ENCODE results near the gene XPR1. TPM values are rescaled to one million over a fixed set of nuclear protein-coding genes. Genes with fewer than 3 reads are reported as not detected.

The XPR1 gene
- total RNA-seq, 4 donors from 2014 or later = 13.4 to 22.1 (median 14.9) TPM

DNA sequence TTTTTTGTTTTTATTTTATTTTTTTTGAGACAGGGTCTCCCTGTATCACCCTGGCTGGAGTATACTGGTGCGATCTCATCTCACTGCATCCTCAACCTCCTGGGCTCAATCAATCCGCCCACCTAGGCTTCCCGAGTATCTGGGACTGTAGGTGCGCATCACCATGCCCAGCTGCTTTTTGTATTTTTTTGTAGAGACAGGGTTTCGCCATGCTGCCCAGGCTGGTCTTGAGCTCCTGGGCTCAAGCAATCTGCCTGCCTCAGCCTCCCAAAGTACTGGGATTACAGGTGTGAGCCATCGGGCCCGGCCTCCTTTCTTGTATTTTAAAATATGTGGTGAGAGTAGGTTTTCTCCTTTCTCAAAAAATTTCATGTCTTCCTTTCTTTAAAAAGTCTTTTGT lies 122.6 kb downstream of the XPR1 start:
- no peaks in the 10 kb centered on the region for H3K9me3 ChIP-seq
- no peaks in the 10 kb centered on the region for H3K4me1 ChIP-seq
- no peak overlapping the region for H3K4me3 ChIP-seq
- H3K36me3 ChIP-seq = no peaks in the 10 kb centered on the region
- WGBS = 99% methylated on average over 7 of the region's 7 CpGs
- TF ChIP-seq EP300 (IDR thresholded peaks at IDR 0.05) = no peak
- TF ChIP-seq, protein P1, sequence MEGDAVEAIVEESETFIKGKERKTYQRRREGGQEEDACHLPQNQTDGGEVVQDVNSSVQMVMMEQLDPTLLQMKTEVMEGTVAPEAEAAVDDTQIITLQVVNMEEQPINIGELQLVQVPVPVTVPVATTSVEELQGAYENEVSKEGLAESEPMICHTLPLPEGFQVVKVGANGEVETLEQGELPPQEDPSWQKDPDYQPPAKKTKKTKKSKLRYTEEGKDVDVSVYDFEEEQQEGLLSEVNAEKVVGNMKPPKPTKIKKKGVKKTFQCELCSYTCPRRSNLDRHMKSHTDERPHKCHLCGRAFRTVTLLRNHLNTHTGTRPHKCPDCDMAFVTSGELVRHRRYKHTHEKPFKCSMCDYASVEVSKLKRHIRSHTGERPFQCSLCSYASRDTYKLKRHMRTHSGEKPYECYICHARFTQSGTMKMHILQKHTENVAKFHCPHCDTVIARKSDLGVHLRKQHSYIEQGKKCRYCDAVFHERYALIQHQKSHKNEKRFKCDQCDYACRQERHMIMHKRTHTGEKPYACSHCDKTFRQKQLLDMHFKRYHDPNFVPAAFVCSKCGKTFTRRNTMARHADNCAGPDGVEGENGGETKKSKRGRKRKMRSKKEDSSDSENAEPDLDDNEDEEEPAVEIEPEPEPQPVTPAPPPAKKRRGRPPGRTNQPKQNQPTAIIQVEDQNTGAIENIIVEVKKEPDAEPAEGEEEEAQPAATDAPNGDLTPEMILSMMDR (IDR thresholded peaks at IDR 0.05) = no peak
- no peak for DNase-seq (ENCODE audit: low spot score in 2 of 2)
- no peaks in the 10 kb centered on the region for H3K27me3 ChIP-seq
- no peak overlapping the region for H3K27ac ChIP-seq

- Histone ChIP-seq H3K27me3 (no peaks in the 10 kb centered on the region), H3K36me3 (no peaks in the 10 kb centered on the region), H3K4me1 (no peaks in the 10 kb centered on the region), H3K27ac (no peak overlapping the region), H3K4me3 (no peak overlapping the region), H3K9me3 (no peaks in the 10 kb centered on the region)
- 100% methylated on average over 1 of the region's 1 CpG for WGBS
- no peak for TF ChIP-seq EP300 (IDR thresholded peaks at IDR 0.05)
- no peak for TF ChIP-seq POLR2AphosphoS5 (IDR thresholded peaks at IDR 0.05)
- TF ChIP-seq, protein P1 (IDR thresholded peaks at IDR 0.05) = no peak
- TF ChIP-seq POLR2A (IDR thresholded peaks at IDR 0.05) = no peak
- DNase-seq (ENCODE audit: low spot score in 2 of 2) = no peak
Observed at GRCh38 chr1:180757657-180758056, 125.8 kb downstream of the XPR1 start.

DNA sequence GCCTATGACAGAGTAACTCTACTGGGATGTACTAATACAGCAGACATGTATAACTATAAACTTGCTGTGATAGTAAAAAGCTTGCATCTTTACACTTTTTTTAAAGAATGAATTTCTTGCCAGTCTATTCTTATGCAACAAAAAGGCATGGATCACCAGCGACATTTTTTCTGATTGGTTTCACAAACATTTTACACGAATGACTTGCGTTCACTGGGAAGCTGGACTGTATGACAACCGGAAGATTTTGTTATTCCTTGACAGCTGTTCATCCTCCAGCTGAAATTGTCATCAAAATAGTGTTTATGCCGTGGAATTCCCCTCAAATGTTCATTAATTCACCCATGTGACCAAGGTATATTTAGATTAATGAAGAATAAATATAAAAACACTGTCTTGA lies 131.0 kb downstream of the XPR1 start:
- Histone ChIP-seq H3K4me3 (no peak overlapping the region), H3K9me3 (no peaks in the 10 kb centered on the region), H3K36me3 (no peaks in the 10 kb centered on the region), H3K27me3 (no peaks in the 10 kb centered on the region), H3K27ac (no peak overlapping the region), H3K4me1 (no peaks in the 10 kb centered on the region)
- no peak for DNase-seq (ENCODE audit: low spot score in 2 of 2)
- TF ChIP-seq, protein P1 (IDR thresholded peaks at IDR 0.05) = no peak
- no peak for TF ChIP-seq EP300 (IDR thresholded peaks at IDR 0.05)
- TF ChIP-seq POLR2AphosphoS5 (IDR thresholded peaks at IDR 0.05) = no peak
- WGBS = 83% methylated on average over 5 of the region's 5 CpGs

DNA sequence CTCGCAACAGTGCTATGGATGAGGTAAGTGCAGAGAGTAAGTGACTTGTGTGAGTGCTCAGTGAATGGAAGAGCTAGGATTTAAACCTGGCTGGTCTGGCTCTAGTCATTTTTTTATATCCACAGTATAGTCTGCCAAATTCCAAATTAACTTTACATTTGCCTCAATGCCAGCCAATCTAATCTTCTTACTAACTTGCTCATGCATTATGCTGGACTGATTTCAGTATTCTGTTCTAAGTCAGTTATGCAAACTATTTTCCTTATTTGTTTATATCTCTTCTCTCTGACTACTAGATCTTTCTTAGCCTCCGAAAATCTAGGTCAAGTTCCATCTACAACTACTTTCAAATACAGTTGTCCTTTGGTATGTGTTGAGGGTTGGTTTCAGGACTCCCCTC lies 133.3 kb downstream of the XPR1 start:
- no peaks in the 10 kb centered on the region for H3K9me3 ChIP-seq
- no peak overlapping the region for H3K4me3 ChIP-seq
- 58% methylated on average over 2 of the region's 2 CpGs for WGBS
- no peaks in the 10 kb centered on the region for H3K4me1 ChIP-seq
- H3K27me3 ChIP-seq = no peaks in the 10 kb centered on the region
- DNase-seq (ENCODE audit: low spot score in 2 of 2) = no peak
- no peak overlapping the region for H3K27ac ChIP-seq
- no peaks in the 10 kb centered on the region for H3K36me3 ChIP-seq
- TF ChIP-seq POLR2A (IDR thresholded peaks at IDR 0.05) = no peak
- no peak for TF ChIP-seq EP300 (IDR thresholded peaks at IDR 0.05)
- no peak for TF ChIP-seq POLR2AphosphoS5 (IDR thresholded peaks at IDR 0.05)
- TF ChIP-seq, protein P1 (IDR thresholded peaks at IDR 0.05) = no peak

DNA sequence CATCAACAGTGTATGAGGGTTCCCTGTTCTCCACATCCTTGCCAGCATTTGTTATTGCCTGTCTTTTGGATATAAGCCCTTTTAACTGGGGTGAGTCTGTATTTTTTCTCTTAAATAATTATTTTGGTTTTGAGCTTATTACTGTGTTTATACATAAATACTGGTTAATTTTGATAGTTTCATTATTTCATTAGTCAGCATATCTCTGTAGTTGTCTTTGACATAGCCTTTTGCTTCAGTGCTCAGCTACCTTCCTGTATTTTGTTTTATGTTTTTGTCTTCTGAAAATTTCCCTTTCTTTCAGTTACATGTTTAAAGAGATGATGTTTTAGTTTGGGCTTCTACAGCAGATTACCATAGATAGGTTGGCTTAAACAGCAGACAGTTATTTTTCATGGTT lies 138.1 kb downstream of the XPR1 start:
- H3K27ac ChIP-seq = no peak overlapping the region
- no peaks in the 10 kb centered on the region for H3K9me3 ChIP-seq
- no peak overlapping the region for H3K4me3 ChIP-seq
- no peaks in the 10 kb centered on the region for H3K27me3 ChIP-seq
- DNase-seq (ENCODE audit: low spot score in 2 of 2) = no peak
- no peaks in the 10 kb centered on the region for H3K4me1 ChIP-seq
- TF ChIP-seq POLR2A (IDR thresholded peaks at IDR 0.05) (no peak), EP300 (IDR thresholded peaks at IDR 0.05) (no peak), POLR2AphosphoS5 (IDR thresholded peaks at IDR 0.05) (no peak)
- TF ChIP-seq, protein P1 (IDR thresholded peaks at IDR 0.05) = no peak
- no peaks in the 10 kb centered on the region for H3K36me3 ChIP-seq
